Measurements from ENCODE around the gene METTL16. TPM values are rescaled to one million over a fixed set of nuclear protein-coding genes. Genes with fewer than 3 reads are reported as not detected.

METTL16 gene
- total and polyA plus RNA-seq, 9 of the 15 experiments (the other 6 are each of a cell fraction or from before 2014, with no cell fraction given), result 12.1 to 30.5 (median 19.8) TPM

DNA sequence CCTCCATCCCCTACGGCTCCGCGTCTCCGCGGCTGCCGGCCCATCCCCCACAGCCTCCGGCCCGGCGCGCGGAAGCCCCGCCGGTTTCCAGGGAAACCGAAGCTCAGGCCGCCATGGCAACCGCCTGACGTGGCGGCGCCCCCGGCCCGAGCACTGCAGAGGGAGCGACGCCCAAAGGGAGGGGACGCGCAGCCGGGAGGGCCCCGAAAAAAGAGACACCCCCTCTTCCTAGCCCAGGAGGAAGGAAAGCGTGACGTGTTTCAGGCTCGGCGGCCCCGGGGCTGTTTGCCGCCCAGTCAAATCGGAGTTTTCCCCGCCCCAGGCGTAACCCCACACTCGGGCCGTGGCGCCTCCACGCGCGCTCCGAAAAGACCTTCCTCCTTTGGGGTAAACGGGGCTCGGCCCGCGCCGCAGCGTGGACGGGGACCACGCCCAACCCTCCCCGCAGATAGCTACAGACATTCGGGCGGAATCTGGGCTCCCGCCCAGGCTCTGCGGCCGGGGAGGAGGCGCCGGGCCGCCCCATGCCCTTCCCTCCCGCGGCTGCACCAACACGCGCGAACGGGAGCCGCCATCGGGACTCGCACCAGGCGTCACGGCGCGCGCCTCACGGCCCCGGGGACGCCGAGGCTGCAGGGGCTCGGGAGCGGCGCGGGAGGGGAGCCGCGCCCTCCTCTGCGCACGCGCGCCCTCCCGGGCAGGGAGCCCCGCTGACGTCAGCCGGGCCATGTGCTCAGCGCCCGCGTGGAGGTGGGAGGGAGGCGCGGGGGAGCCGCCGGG lies 118.3 kb downstream of the METTL16 start:
- POLR2A ChIA-PET, result interaction anchor here (0.5 to 4.0 kb wide), 9 partner anchors 8 to 311 kb away, joined by 3 to 24 read pairs (median 4); no protein-coding TSS in a partner anchor
- TF ChIP-seq HDAC1 (IDR thresholded peaks at IDR 0.05) (peak in 1 of 2 experiments; percentile 76; a peak in 1 of 4 replicates), NFRKB (IDR thresholded peaks at IDR 0.05; ENCODE audit: low read depth) (peak; percentile 56; the same call in 1 of the 2 replicates), RNF2 (IDR thresholded peaks at IDR 0.05) (peak; percentile 50; the same call in 1 of the 2 replicates), ZNF24 (IDR thresholded peaks at IDR 0.05) (no peak), TEAD1 (CRISPR knock-in tag; IDR thresholded peaks at IDR 0.05) (peak in 1 of 2 experiments; percentile 32; a peak in 1 of 4 replicates), RBFOX2 (IDR thresholded peaks at IDR 0.05; ENCODE audit: low read depth, low read length) (peak; percentile 85), MYC (IDR thresholded peaks at IDR 0.05; ENCODE audit: low read depth, low read length) (peak; percentile 91), MYC (CRISPR knock-in tag; IDR thresholded peaks at IDR 0.05; ENCODE audit: borderline replicate concordance, low read depth) (no peak), KLF16 (IDR thresholded peaks at IDR 0.05) (0 out of 2 replicates have a peak, but pooled peaks have one; percentile 5), ZFX (CRISPR knock-in tag; IDR thresholded peaks at IDR 0.05) (peak; percentile 54; the same call in 1 of the 2 replicates), L3MBTL2 (IDR thresholded peaks at IDR 0.05) (peak; percentile 75), ATF7 (IDR thresholded peaks at IDR 0.05) (peak; percentile 87), MTA1 (IDR thresholded peaks at IDR 0.05; ENCODE audit: borderline replicate concordance) (0 out of 2 replicates have a peak, but pooled peaks have one; percentile 30)
- TF ChIP-seq, protein P1, sequence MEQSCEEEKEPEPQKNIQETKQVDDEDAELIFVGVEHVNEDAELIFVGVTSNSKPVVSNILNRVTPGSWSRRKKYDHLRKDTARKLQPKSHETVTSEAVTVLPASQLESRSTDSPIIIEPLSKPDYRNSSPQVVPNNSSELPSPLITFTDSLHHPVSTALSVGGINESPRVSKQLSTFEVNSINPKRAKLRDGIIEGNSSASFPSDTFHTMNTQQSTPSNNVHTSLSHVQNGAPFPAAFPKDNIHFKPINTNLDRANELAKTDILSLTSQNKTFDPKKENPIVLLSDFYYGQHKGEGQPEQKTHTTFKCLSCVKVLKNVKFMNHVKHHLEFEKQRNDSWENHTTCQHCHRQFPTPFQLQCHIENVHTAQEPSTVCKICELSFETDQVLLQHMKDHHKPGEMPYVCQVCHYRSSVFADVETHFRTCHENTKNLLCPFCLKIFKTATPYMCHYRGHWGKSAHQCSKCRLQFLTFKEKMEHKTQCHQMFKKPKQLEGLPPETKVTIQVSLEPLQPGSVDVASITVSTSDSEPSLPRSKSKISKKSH (CRISPR knock-in tag; IDR thresholded peaks at IDR 0.05), result 0 out of 2 replicates have a peak, but pooled peaks have one; percentile 19
- TF ChIP-seq, protein P2, sequence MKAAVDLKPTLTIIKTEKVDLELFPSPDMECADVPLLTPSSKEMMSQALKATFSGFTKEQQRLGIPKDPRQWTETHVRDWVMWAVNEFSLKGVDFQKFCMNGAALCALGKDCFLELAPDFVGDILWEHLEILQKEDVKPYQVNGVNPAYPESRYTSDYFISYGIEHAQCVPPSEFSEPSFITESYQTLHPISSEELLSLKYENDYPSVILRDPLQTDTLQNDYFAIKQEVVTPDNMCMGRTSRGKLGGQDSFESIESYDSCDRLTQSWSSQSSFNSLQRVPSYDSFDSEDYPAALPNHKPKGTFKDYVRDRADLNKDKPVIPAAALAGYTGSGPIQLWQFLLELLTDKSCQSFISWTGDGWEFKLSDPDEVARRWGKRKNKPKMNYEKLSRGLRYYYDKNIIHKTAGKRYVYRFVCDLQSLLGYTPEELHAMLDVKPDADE (conservative IDR thresholded peaks at IDR 0.05; ENCODE audit: control insufficient read depth, low read depth, low read length), result peak; percentile 57; the same call in 1 of the 2 replicates
- TF ChIP-seq, protein P3, sequence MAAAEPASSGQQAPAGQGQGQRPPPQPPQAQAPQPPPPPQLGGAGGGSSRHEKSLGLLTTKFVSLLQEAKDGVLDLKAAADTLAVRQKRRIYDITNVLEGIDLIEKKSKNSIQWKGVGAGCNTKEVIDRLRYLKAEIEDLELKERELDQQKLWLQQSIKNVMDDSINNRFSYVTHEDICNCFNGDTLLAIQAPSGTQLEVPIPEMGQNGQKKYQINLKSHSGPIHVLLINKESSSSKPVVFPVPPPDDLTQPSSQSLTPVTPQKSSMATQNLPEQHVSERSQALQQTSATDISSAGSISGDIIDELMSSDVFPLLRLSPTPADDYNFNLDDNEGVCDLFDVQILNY (CRISPR knock-in tag; IDR thresholded peaks at IDR 0.05), result no peak
- TF ChIP-seq, protein P4, sequence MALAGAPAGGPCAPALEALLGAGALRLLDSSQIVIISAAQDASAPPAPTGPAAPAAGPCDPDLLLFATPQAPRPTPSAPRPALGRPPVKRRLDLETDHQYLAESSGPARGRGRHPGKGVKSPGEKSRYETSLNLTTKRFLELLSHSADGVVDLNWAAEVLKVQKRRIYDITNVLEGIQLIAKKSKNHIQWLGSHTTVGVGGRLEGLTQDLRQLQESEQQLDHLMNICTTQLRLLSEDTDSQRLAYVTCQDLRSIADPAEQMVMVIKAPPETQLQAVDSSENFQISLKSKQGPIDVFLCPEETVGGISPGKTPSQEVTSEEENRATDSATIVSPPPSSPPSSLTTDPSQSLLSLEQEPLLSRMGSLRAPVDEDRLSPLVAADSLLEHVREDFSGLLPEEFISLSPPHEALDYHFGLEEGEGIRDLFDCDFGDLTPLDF (CRISPR knock-in tag; IDR thresholded peaks at IDR 0.05), result peak; percentile 68; the same call in 1 of the 2 replicates

More for the DNA sequence above, 118.3 kb downstream of the METTL16 start:
- Histone ChIP-seq H2AFZ (ENCODE audit: low read depth, low read length) (peak overlapping the region; percentile 70), H3K79me2 (ENCODE audit: control insufficient read depth, insufficient read depth, low read length) (peaks cover 68% of the 10 kb centered on the region), H3K9me3 (replicated peaks; ENCODE audit: control insufficient read depth, insufficient read depth, low read depth, low read length) (no peaks in the 10 kb centered on the region), H3K4me1 (replicated peaks in 1 of 2; ENCODE audit: control insufficient read depth in 2 of 2, insufficient read depth in 2 of 2, low read length in 2 of 2) (peaks cover 41 to 68% of the 10 kb centered on the region in 2 experiments), H3K4me2 (ENCODE audit: insufficient read depth, low read length) (peak overlapping the region; percentile 82), H3K27ac (ENCODE audit: extremely low read depth, low read depth, low read length) (peak overlapping the region; percentile 99), H3K9ac (ENCODE audit: insufficient read depth in 1 of 2, low read depth in 2 of 2, low read length in 2 of 2) (peak overlapping the region; percentile 96 to 98), H3K36me3 (ENCODE audit: control insufficient read depth, insufficient read depth, low read length) (peaks cover 23% of the 10 kb centered on the region; the same call in 2 of the 3 replicates), H4K20me1 (replicated peaks; ENCODE audit: control insufficient read depth, insufficient read depth, low read length) (0 out of 2 replicates have a peak, but pooled peaks cover 3% of the 10 kb centered on the region), H3K4me3 (peak overlapping the region; percentile 52), H3K9me1 (ENCODE audit: control insufficient read depth, insufficient read depth, low read length) (peaks cover 2% of the 10 kb centered on the region), H3K27me3 (ENCODE audit: control insufficient read depth in 2 of 2, insufficient read depth in 2 of 2, low read length in 2 of 2) (no peaks in the 10 kb centered on the region)
- WGBS (ENCODE audit: insufficient coverage, low coverage, missing lambda C conversion rate), result 3% methylated on average over 31 of the region's 99 CpGs
- DNase-seq (ENCODE audit: extremely low read depth in 1 of 4, low spot score in 3 of 4) (peak; percentile 73 to 89 (median 82)), FAIRE-seq (peak; percentile 62), ATAC-seq (peak; percentile 49)
- intact Hi-C loops (cut with micrococcal nuclease), result no loop called here
- in situ Hi-C loops (cut with MboI), result no loop called here
- BruUV-seq (replicated peaks), result no TSS peak
- CTCF ChIA-PET (ENCODE audit: low intra/inter-chr PET ratio), result interaction anchor here (0.6 kb wide), 1 partner anchor 314 kb away, joined by 3 read pairs; no protein-coding TSS in a partner anchor

Data from K562 (cell line).